Effector memory CD8-positive, alpha-beta T cell (primary cell): Measurements from ENCODE around the gene HOMEZ.
"Not testable (repeated sequence)": the region's sequence is repeated elsewhere in the genome, so short reads cannot be mapped to it uniquely, and the experiment has no call there.

Experiments used
- ATAC-seq: fragments of 150-1000 bp; cut with Tn5 transposase; replicated peaks from 2 replicates; pipeline ENCODE4 v1.10.0; 2021; ENCODE audit warnings: mild to moderate bottlenecking, moderate library complexity
- DNase-seq, 3 experiments: peaks; one replicate each; pipeline ENCODE4 v3.0.0; 2021
- H3K27ac Mint-ChIP-seq, 2 donors: one replicate each; pipeline ENCODE4 v1.8.0; 2022; ENCODE audit warnings: mild to moderate bottlenecking in 2 of 2, mixed read lengths in 2 of 2, moderate library complexity in 2 of 2
- H3K27me3 Mint-ChIP-seq, 2 donors: one replicate each; pipeline ENCODE4 v1.8.0; 2022; ENCODE audit warnings: mixed read lengths in 2 of 2
- H3K36me3 Mint-ChIP-seq: one replicate; pipeline ENCODE4 v1.8.0; 2022; ENCODE audit warnings: mild to moderate bottlenecking, moderate library complexity, mixed read lengths; ENCODE audit not compliant: insufficient read depth
- H3K4me1 Mint-ChIP-seq, 2 donors: one replicate each; pipeline ENCODE4 v1.8.0; 2022; ENCODE audit warnings: low read depth in 2 of 2, mixed read lengths in 2 of 2
- H3K4me3 Mint-ChIP-seq, 2 donors: one replicate each; pipeline ENCODE4 v1.8.0; 2022; ENCODE audit warnings: mild to moderate bottlenecking in 2 of 2, mixed read lengths in 2 of 2, moderate library complexity in 2 of 2
- H3K9me3 Mint-ChIP-seq, 2 donors: one replicate each; pipeline ENCODE4 v1.8.0; 2022; ENCODE audit warnings: mixed read lengths in 2 of 2

The HOMEZ gene

GRCh38 chr14:23284654-23285529, 1.0 kb downstream of the HOMEZ start:
- H3K9me3 Mint-ChIP-seq, result no peaks in the 10 kb centered on the region
- DNase-seq, result no peak
- H3K27ac Mint-ChIP-seq, result peak overlapping the region; percentile 91 to 93
- H3K4me1 Mint-ChIP-seq, result peaks cover 16 to 19% of the 10 kb centered on the region in 2 donors
- ATAC-seq, result no peak
- peak overlapping the region; percentile 92 to 97 for H3K4me3 Mint-ChIP-seq
- H3K27me3 Mint-ChIP-seq, result no peaks in the 10 kb centered on the region
- peaks cover 12% of the 10 kb centered on the region for H3K36me3 Mint-ChIP-seq

- DNase-seq (no peak), ATAC-seq (no peak)
- peaks cover 16 to 20% of the 10 kb centered on the region in 2 donors for H3K4me1 Mint-ChIP-seq
- peaks cover 9% of the 10 kb centered on the region for H3K36me3 Mint-ChIP-seq
- no peaks in the 10 kb centered on the region for H3K27me3 Mint-ChIP-seq
- H3K4me3 Mint-ChIP-seq, result no peak overlapping the region
- no peaks in the 10 kb centered on the region for H3K9me3 Mint-ChIP-seq
- H3K27ac Mint-ChIP-seq, result no peak overlapping the region
Measured at GRCh38 chr14:23281247-23281646, 4.7 kb downstream of the HOMEZ start.

GRCh38 chr14:23277928-23278327, 8.0 kb downstream of the HOMEZ start:
- not testable (repeated sequence) for H3K9me3 Mint-ChIP-seq, DNase-seq, H3K4me1 Mint-ChIP-seq, H3K27me3 Mint-ChIP-seq, H3K27ac Mint-ChIP-seq, ATAC-seq, H3K4me3 Mint-ChIP-seq, H3K36me3 Mint-ChIP-seq

GRCh38 chr14:23277189-23277588, 8.7 kb downstream of the HOMEZ start:
- Mint-ChIP-seq H3K4me1 (peaks cover 0 to 8% of the 10 kb centered on the region in 2 donors), H3K9me3 (no peaks in the 10 kb centered on the region), H3K4me3 (no peak overlapping the region), H3K27me3 (no peaks in the 10 kb centered on the region), H3K27ac (no peak overlapping the region), H3K36me3 (peaks cover 5% of the 10 kb centered on the region)
- ATAC-seq (no peak), DNase-seq (no peak)

GRCh38 chr14:23275412-23275811, 10.5 kb downstream of the HOMEZ start:
- Mint-ChIP-seq H3K4me3 (no peak overlapping the region), H3K27ac (peak overlapping the region in 1 of 2 donors; percentile 3), H3K4me1 (peaks cover 0 to 8% of the 10 kb centered on the region in 2 donors), H3K36me3 (peaks cover 3% of the 10 kb centered on the region), H3K27me3 (no peaks in the 10 kb centered on the region), H3K9me3 (no peaks in the 10 kb centered on the region)
- DNase-seq, result no peak
- no peak for ATAC-seq

- no peak overlapping the region for H3K27ac Mint-ChIP-seq
- H3K4me1 Mint-ChIP-seq, result no peaks in the 10 kb centered on the region
- H3K27me3 Mint-ChIP-seq, result peaks cover 16 to 30% of the 10 kb centered on the region in 2 donors
- peaks cover 3% of the 10 kb centered on the region for H3K36me3 Mint-ChIP-seq
- DNase-seq (no peak), ATAC-seq (no peak)
- H3K9me3 Mint-ChIP-seq, result no peaks in the 10 kb centered on the region
- no peak overlapping the region for H3K4me3 Mint-ChIP-seq
Measured at GRCh38 chr14:23269193-23269592, 16.7 kb downstream of the HOMEZ start.

- not testable (repeated sequence) for DNase-seq, H3K9me3 Mint-ChIP-seq, H3K36me3 Mint-ChIP-seq, H3K4me1 Mint-ChIP-seq, H3K27ac Mint-ChIP-seq, H3K4me3 Mint-ChIP-seq, ATAC-seq
- H3K27me3 Mint-ChIP-seq, result peaks cover 71 to 86% of the 10 kb centered on the region in 2 donors
Measured at GRCh38 chr14:23260849-23261248, 25.1 kb downstream of the HOMEZ start.

- Mint-ChIP-seq H3K36me3 (no peaks in the 10 kb centered on the region), H3K4me3 (no peak overlapping the region), H3K4me1 (no peaks in the 10 kb centered on the region), H3K27ac (no peak overlapping the region), H3K9me3 (no peaks in the 10 kb centered on the region), H3K27me3 (peaks cover 64 to 72% of the 10 kb centered on the region in 2 donors)
- ATAC-seq, result no peak
- no peak for DNase-seq
Measured at GRCh38 chr14:23259426-23259825, 26.5 kb downstream of the HOMEZ start.

GRCh38 chr14:23258256-23258655, 27.7 kb downstream of the HOMEZ start:
- ATAC-seq (no peak), DNase-seq (no peak)
- Mint-ChIP-seq H3K9me3 (no peaks in the 10 kb centered on the region), H3K36me3 (no peaks in the 10 kb centered on the region), H3K27ac (no peak overlapping the region), H3K4me1 (no peaks in the 10 kb centered on the region), H3K4me3 (no peak overlapping the region), H3K27me3 (peaks cover 63 to 66% of the 10 kb centered on the region in 2 donors)

- DNase-seq (no peak), ATAC-seq (no peak)
- no peaks in the 10 kb centered on the region for H3K9me3 Mint-ChIP-seq
- H3K36me3 Mint-ChIP-seq, result no peaks in the 10 kb centered on the region
- H3K4me1 Mint-ChIP-seq, result no peaks in the 10 kb centered on the region
- peaks cover 39 to 49% of the 10 kb centered on the region in 2 donors for H3K27me3 Mint-ChIP-seq
- H3K4me3 Mint-ChIP-seq, result no peak overlapping the region
- H3K27ac Mint-ChIP-seq, result no peak overlapping the region
Measured at GRCh38 chr14:23252420-23253333, 33.3 kb downstream of the HOMEZ start.

- ATAC-seq (no peak), DNase-seq (no peak)
- H3K27ac Mint-ChIP-seq, result no peak overlapping the region
- H3K4me1 Mint-ChIP-seq, result no peaks in the 10 kb centered on the region
- no peaks in the 10 kb centered on the region for H3K9me3 Mint-ChIP-seq
- peaks cover 33 to 45% of the 10 kb centered on the region in 2 donors for H3K27me3 Mint-ChIP-seq
- no peak overlapping the region for H3K4me3 Mint-ChIP-seq
- H3K36me3 Mint-ChIP-seq, result no peaks in the 10 kb centered on the region
Measured at GRCh38 chr14:23252006-23252405, 33.9 kb downstream of the HOMEZ start.

GRCh38 chr14:23249824-23250223, 36.1 kb downstream of the HOMEZ start:
- no peaks in the 10 kb centered on the region for H3K4me1 Mint-ChIP-seq
- H3K4me3 Mint-ChIP-seq, result no peak overlapping the region

GRCh38 chr14:23248601-23249000, 37.3 kb downstream of the HOMEZ start:
- H3K4me1 Mint-ChIP-seq, result no peaks in the 10 kb centered on the region
- ATAC-seq (no peak), DNase-seq (no peak)
- H3K27ac Mint-ChIP-seq, result no peak overlapping the region
- H3K4me3 Mint-ChIP-seq, result no peak overlapping the region
- no peaks in the 10 kb centered on the region for H3K9me3 Mint-ChIP-seq
- H3K36me3 Mint-ChIP-seq, result no peaks in the 10 kb centered on the region
- peaks cover 25 to 42% of the 10 kb centered on the region in 2 donors for H3K27me3 Mint-ChIP-seq

More at GRCh38 chr14:23249824-23250223, 36.1 kb downstream of the HOMEZ start:
- Mint-ChIP-seq H3K27ac (no peak overlapping the region), H3K36me3 (no peaks in the 10 kb centered on the region), H3K27me3 (peaks cover 27 to 45% of the 10 kb centered on the region in 2 donors), H3K9me3 (no peaks in the 10 kb centered on the region)
- ATAC-seq, result no peak
- no peak for DNase-seq
